Lung microvascular endothelial cell (primary cell): ENCODE results near the gene ARL15. TPM values are rescaled to one million over a fixed set of nuclear protein-coding genes. Genes with fewer than 3 reads are reported as not detected.

Experiments used
- DNase-seq, 2 donors: peaks; one replicate each; pipeline versions ENCODE4 v3.0.0 to v3.0.0-alpha.2; 2010; ENCODE audit warnings: low read depth in 2 of 2
- total RNA-seq: library from RNA; depleted of rRNA; stranded (reverse); fragments of >200 nt; gene quantifications from 2 replicates; pipeline ENCODE4 v1.2.1, GENCODE V29; 2014

The ARL15 gene
- total RNA-seq, 1 donor from 2014 or later, result 44.6 TPM

GRCh38 chr5:54315736-54316528 lies 5.6 kb upstream of the ARL15 start:
- no peak for DNase-seq

- DNase-seq, result peak in 1 of 2 donors; percentile 57
Measured at GRCh38 chr5:54313311-54314270, 3.2 kb upstream of the ARL15 start.

GRCh38 chr5:54312499-54312898 lies 2.1 kb upstream of the ARL15 start:
- no peak for DNase-seq

GRCh38 chr5:54311176-54311677 lies 854 bp upstream of the ARL15 start:
- DNase-seq, result peak; percentile 24 to 27

- DNase-seq, result peak; percentile 37 to 42
Measured at GRCh38 chr5:54309691-54310432, 511 bp downstream of the ARL15 start.

- DNase-seq, result peak; percentile 13 to 16
Measured at GRCh38 chr5:54309276-54309675, 1.1 kb downstream of the ARL15 start.

GRCh38 chr5:54307583-54307982 lies 2.8 kb downstream of the ARL15 start:
- DNase-seq, result peak in 1 of 2 donors; percentile 6

GRCh38 chr5:54306893-54307292 lies 3.5 kb downstream of the ARL15 start:
- DNase-seq, result no peak

GRCh38 chr5:54305737-54306136 lies 4.6 kb downstream of the ARL15 start:
- no peak for DNase-seq

- DNase-seq, result no peak
Measured at GRCh38 chr5:54304040-54304439, 6.3 kb downstream of the ARL15 start.

GRCh38 chr5:54302267-54302687 lies 8.1 kb downstream of the ARL15 start:
- DNase-seq, result no peak

GRCh38 chr5:54301849-54302248 lies 8.5 kb downstream of the ARL15 start:
- no peak for DNase-seq

- no peak for DNase-seq
Measured at GRCh38 chr5:54301220-54301619, 9.2 kb downstream of the ARL15 start.

- DNase-seq, result no peak
Measured at GRCh38 chr5:54298947-54299346, 11.4 kb downstream of the ARL15 start.

GRCh38 chr5:54296386-54296785 lies 14.0 kb downstream of the ARL15 start:
- DNase-seq, result no peak

GRCh38 chr5:54295651-54296276 lies 14.6 kb downstream of the ARL15 start:
- DNase-seq, result peak; percentile 4 to 17

GRCh38 chr5:54294097-54294667 lies 16.2 kb downstream of the ARL15 start:
- DNase-seq, result no peak

- no peak for DNase-seq
Measured at GRCh38 chr5:54292866-54293265, 17.5 kb downstream of the ARL15 start.

GRCh38 chr5:54291498-54291897 lies 18.9 kb downstream of the ARL15 start:
- no peak for DNase-seq

GRCh38 chr5:54289769-54290168 lies 20.6 kb downstream of the ARL15 start:
- DNase-seq, result no peak
